Fibroblast of the conjunctiva (primary cell): ENCODE measurements around the gene ASPHD1.

Experiments used
- DNase-seq: peaks from one replicate; pipeline ENCODE4 v3.0.0-alpha.2; 2010; ENCODE audit warnings: low read depth

The ASPHD1 gene

DNA sequence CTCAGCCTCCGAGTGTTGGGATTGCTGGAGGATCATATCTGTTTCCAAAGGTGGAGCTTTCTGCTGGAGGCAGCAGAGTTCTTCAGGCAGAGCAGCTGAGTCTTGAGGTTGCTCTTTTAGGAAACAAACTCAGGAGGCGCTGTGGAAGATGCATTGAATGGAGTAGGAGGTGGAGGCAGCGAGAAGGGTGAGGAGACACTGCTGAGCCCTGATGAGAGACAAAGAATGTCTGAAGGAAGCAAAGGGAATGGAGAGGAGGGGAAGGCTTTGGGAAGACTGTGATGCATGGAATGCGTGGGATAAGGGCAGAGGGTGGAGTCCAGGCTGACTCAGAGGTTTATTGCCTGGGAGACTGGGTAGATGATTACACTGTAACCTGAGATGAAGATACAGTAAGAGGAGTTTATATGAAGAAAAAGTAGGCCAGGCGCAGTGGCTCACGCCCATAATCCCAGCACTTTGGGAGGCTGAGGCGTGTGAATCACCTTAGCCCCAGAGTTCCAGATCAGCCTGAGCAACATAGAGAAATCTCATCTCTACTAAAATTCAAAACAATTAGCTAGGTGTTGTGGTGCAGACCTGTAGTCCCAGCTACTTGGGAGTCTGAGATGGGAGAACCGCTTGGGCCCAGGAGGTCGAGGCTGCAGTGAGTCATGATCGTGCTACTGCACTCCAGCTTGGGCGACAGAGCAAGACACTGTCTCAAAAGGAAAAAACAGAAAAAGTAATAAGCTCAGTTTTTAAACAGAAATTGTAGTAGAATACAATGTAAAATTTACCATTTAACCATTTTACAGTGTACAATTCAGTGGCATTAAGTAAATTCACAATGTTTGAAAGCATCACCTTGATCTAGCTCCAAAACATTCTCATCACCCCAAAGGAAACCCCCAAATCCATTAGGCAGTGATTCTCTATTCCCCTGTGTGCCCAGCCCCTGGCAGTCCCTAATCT, 43.8 kb downstream of the ASPHD1 start:
- peak; percentile 91 for DNase-seq

DNA sequence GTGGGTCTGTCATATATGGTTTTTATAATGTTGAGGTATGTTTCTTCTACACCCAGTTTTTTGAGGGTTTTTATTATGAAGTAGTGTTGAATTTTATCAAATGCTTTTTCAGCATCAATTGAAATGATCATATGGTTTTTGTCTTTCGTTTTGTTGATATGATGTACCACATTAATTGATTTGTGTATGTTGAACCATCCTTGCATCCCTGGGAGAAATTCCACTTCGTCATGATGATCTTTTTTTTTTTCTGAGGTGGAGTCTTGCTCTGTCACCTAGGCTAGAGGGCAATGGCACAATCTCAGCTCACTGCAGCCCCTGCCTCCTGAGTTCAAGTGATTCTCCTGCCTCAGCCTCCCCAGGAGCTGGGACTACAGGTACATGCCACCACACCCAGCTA, 47.6 kb downstream of the ASPHD1 start:
- no peak for DNase-seq

DNA sequence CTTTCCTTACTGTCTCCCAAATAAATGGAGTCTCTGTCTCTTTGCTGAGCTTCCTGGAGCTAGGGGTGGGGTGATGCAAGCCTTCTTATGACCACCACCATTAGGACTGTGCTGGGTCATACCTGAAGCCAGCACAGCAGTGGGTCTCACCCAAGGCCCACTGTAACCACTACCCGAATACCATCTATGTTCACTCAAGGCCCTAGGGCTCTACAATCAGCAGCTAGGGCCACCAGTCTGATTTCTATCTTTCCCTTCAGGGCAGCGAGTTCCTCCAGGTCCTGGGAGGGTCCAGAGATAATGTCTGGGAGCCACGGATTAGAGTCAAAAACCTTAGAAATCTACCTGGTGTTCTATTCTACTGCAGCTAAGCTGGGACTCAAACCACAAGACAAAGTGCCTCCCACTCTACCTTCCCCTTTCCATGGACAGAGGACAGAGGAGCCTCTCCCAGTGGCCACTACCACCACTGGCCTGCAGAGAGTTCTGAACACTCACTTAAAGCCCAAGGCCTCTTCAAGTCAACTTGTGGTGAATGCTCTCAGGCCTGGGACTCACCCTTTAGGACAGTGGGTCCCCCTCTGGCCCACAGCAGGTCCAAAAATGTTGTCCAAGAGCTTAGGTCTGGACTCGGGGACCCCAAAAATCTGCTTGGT, 50.6 kb downstream of the ASPHD1 start:
- no peak for DNase-seq

DNA sequence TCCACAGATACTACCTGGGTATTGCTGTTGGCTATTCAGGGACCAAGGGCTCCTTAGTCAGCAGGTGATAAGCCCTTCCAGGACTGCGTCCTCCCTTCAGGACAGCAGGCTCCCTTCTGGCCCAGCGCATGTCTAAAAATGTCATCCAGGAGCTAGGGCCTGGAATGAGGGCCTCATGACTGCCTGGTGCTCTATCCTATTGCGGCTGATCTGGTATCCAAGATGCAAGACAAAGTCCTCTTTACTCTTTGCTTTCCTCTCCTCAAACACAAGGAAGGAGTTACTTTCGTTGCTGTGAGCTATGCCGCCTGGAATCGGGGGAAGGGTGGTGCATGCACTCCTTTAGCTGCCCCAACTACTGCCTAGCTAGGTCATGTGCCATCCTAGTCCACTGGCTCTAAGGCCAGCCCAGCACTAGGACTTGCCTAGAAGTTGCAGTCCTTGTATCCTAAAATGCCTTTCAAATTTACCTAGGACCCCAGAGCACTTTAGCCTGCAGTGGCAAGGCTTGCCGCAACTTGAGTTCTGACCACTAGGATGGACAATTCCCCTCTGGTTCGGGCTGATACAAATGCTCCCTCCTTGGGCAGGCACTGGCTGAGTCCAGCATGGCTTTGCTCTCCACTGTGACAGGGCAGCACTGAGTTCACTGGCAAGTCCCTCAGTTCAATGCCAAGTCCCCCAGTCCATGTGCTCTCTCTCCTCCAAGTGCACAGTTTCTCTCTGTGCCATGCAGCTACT, 51.5 kb downstream of the ASPHD1 start:
- DNase-seq, result no peak
